Prostate gland (tissue), 2 donors: ENCODE data around the gene DVL1.

Source experiments
- POLR2A ChIP-seq: fragments of 450-650 bp; IDR thresholded peaks from one replicate; pipeline ENCODE4 v1.6.1; 2016; ENCODE audit warnings: antibody characterized with exemption, mild to moderate bottlenecking
- POLR2AphosphoS5 ChIP-seq: sonication (generic); formaldehyde crosslinking; IDR thresholded peaks from one replicate; pipeline ENCODE4 v1.6.1; 2017; ENCODE audit warnings: antibody characterized with exemption
- TF ChIP-seq, protein P1 (sequence below), 4 experiments: fragments of 200-600 bp in 2 of 4; fragments of 450-650 bp in 2 of 4; sonication (generic) in 2 of 4; IDR thresholded peaks; 1 replicate in 3 of 4; 2 replicates in 1 of 4; pipeline ENCODE4 v1.5.1; 2016 to 2019; ENCODE audit warnings: antibody characterized with exemption in 4 of 4, mild to moderate bottlenecking in 2 of 4, moderate library complexity in 2 of 4

DNA sequence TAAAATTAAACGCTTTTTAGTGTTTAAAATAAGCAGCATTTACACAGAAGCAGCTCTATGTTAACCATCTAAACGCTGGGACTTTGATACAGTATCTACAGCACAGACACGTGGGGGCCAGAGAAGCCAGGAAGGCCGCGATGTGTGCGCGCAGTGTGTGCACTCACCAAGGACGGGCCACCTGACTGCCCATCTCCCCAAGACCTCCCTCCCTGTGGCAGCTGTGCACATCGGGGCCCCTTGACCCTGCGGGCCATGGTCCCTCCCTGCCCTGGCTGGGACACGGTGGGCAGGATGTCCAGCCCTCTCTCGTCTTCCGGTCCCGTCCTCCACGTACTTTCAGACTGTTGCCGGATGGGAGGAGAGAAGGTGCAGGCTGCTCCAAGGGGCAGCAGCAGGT lies 13.9 kb downstream of the DVL1 start:
- TF ChIP-seq, protein P1, sequence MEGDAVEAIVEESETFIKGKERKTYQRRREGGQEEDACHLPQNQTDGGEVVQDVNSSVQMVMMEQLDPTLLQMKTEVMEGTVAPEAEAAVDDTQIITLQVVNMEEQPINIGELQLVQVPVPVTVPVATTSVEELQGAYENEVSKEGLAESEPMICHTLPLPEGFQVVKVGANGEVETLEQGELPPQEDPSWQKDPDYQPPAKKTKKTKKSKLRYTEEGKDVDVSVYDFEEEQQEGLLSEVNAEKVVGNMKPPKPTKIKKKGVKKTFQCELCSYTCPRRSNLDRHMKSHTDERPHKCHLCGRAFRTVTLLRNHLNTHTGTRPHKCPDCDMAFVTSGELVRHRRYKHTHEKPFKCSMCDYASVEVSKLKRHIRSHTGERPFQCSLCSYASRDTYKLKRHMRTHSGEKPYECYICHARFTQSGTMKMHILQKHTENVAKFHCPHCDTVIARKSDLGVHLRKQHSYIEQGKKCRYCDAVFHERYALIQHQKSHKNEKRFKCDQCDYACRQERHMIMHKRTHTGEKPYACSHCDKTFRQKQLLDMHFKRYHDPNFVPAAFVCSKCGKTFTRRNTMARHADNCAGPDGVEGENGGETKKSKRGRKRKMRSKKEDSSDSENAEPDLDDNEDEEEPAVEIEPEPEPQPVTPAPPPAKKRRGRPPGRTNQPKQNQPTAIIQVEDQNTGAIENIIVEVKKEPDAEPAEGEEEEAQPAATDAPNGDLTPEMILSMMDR (IDR thresholded peaks at IDR 0.05): no peak
- TF ChIP-seq POLR2AphosphoS5: no peak
- no peak for TF ChIP-seq POLR2A
